Panc1 (cell line): ENCODE data around the gene MSH3.

Source experiments
- CTCF ChIP-seq: fragments of 450-650 bp; IDR thresholded peaks from 2 replicates; pipeline ENCODE4 v1.5.1; 2017; ENCODE audit warnings: mild to moderate bottlenecking
- POLR2AphosphoS5 ChIP-seq: IDR thresholded peaks from 2 replicates; pipeline ENCODE4 v1.6.1; 2012; ENCODE audit warnings: mild to moderate bottlenecking, low read depth, low read length, moderate library complexity
- REST ChIP-seq, 2 experiments: IDR thresholded peaks; 2 replicates each; pipeline ENCODE4 v1.6.1; 2011 to 2012; ENCODE audit warnings: low read depth in 2 of 2, control low read depth in 1 of 2, low read length in 1 of 2, mild to moderate bottlenecking in 1 of 2, moderate library complexity in 1 of 2; ENCODE audit not compliant: insufficient read depth in 1 of 2
- SIN3A ChIP-seq: IDR thresholded peaks from 2 replicates; pipeline ENCODE4 v1.6.1; 2012; ENCODE audit warnings: low read depth, mild to moderate bottlenecking, low read length, moderate library complexity, borderline replicate concordance; ENCODE audit not compliant: insufficient read depth

- TF ChIP-seq CTCF (no peak), REST (IDR thresholded peaks at IDR 0.05; ENCODE audit: insufficient read depth in 1 of 2, low read depth in 2 of 2, low read length in 1 of 2) (no peak), POLR2AphosphoS5 (no peak), SIN3A (no peak)
Observed at GRCh38 chr5:80754900-80755299, 100.4 kb downstream of the MSH3 start.
